Frontal cortex (tissue), 4 donors: ENCODE data around the gene FRZB. TPM values are rescaled to one million over a fixed set of nuclear protein-coding genes. Genes with fewer than 3 reads are reported as not detected.

Experiments used
- DNase-seq, 2 donors: peaks; one replicate each; pipeline ENCODE4 v3.0.0; 2012; ENCODE audit warnings: low spot score in 2 of 2
- FAIRE-seq: peaks from 2 replicates; lab custom pipeline; 2012; peaks lifted over from hg19 to GRCh38; lab: Jason Lieb, UNC
- total RNA-seq: library from RNA; depleted of rRNA; stranded (reverse); fragments of >200 nt; gene quantifications from one replicate; pipeline ENCODE4 v1.2.3, GENCODE V29; 2014
- donor health status: control.
- donor health status: control.
- donor health status: control.

The FRZB gene
- total RNA-seq, 1 donor from 2014 or later: 17.1 TPM

DNA sequence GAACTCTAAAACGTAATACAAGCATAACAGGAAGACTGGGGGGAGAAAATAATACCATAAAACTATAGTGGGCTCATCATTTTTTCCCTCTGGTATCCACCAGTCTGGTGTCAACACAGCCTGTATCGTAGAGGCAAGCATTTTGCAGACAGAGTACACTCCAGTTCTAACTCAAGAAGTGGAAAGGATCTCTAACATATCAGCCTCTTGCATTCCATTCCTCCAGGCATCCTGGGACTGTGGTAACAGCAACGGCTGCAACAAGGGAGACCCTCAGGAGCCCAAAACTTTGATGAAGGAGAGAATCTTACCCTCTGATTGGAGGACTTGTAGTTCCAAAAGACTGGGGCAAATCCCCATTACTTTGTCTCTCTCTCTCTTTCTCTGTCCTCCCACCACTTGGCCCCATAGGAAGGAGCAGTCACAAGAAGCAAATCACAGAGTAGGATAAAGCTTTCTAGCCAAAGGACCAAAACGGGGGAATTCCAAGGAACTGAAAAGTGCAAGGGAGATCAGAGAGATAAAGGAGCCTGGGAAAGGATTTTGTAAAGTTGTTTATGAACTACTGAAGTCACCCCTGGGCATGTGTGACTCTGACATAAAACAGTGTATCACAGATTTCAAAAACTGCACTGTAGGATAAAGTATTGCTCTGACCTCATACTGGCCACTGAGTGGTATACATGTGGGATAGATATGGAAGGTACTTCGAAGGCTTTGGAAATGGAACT is 11.9 kb downstream of the FRZB start:
- FAIRE-seq: no peak
- DNase-seq: no peak

- DNase-seq (no peak), FAIRE-seq (no peak)
Observed at GRCh38 chr2:182852801-182853200, 13.6 kb downstream of the FRZB start.

DNA sequence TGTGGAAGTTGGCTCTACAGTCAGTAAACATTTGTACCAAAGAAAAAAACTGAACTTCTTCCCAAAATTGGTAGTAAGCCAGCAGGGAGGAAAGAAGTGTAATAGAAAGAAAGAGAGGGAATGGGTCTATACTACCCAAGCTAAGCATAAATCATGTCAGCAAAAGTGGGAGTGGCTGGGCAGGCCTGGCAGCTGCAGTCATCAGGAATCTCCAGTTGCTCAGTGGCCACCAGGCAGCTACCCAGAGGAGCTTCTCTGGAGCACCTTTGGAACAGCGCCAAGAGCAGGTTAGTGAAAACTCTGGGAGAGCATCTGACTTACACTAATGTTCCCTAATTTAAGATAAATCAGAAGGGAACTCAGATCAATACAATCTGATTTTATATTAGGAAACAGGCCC is 14.3 kb downstream of the FRZB start:
- DNase-seq: no peak
- FAIRE-seq: no peak

- FAIRE-seq (no peak), DNase-seq (no peak)
Observed at GRCh38 chr2:182845794-182846417, 20.5 kb downstream of the FRZB start.

GRCh38 chr2:182836451-182836850 is 30.0 kb downstream of the FRZB start:
- DNase-seq (no peak), FAIRE-seq (no peak)

DNA sequence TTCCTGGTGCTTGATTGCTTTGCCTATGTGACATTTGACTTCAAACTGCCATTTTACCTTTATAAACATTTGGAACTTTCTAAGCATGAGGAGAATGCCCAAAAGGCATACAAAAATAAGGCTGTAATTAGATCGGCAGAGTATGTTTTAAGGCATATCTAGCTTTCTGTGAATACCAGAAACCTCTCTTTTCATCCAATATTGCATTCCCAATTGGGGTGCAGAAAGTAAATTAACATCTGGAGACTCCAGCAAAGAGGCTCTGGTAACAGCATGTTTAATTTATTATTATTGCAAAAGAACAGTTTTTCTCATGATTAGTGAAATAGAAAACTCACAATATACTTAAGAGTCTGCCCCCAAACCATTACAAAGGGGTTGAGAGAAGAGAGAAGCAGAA is 32.1 kb downstream of the FRZB start:
- DNase-seq (no peak), FAIRE-seq (no peak)

GRCh38 chr2:182833084-182833854 is 33.2 kb downstream of the FRZB start:
- no peak for DNase-seq
- FAIRE-seq: no peak

DNA sequence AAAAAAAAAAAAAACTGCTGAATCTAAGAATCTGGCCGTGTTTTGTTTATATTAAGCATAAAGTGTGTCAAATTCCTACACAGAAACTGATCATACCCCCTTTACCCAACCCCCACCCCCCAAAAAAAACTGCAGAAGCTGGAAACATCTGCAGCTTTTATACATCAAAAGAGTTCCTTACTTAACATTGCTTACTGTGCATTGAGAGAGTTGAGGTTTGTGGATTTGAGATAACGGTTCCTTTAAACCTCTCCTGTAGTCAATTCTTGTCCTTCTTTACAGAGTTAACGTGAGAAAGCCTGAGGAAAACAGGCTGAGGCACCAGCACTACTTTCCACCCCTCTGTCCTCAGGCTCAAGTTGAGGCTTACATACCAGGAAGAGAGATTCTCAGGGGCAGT is 34.5 kb downstream of the FRZB start:
- FAIRE-seq (no peak), DNase-seq (no peak)

DNA sequence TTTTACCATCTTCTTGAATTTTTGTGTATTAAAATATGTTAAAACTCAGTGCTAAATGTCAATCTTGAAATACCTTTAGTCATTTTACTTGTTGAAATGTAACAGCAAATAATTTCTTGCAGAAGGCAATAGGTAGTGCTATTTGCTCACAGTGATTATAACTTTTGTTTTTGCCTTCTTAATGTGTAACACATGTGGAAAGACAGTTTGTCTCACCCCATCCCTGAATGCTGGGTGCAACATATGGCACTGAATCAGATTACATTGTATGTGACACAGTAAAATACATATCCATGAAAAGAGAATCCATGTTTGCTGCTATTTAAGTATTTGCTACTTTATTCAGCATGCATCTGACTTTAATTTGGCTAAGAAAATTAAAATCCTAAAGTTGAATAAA is 35.3 kb downstream of the FRZB start:
- no peak for FAIRE-seq

DNA sequence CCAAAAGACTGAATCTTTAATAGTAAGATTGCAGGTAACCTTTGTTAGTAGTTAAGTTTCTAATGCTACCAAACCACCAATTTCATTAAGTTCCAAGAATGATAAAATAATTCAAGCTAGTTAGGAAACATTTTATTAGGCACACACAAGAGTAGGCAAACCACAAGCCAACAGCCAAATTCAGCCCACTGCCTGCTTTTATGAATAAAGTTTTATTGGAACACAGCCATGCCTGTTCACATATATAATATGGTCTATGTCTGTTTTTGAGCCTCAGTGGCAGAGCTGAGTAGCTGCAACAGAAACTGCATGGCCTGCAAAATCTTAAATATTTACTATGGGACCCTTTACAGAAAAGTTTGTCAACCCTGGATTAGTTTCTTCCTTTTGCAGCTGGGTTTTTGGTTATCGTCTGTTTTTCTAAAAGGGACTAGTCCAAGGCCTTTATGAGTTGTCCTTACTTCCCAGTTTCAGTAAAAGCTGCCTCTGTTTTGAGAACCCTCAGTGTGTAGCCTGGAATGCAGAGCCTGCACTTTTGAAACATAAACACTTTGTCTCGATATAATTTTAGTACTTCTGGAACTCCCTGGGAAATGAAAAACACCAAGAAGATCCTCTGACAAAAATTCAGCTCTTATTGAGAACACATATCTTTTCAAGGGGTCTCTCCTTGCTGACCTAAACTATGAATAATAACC is 39.1 kb downstream of the FRZB start:
- FAIRE-seq (no peak), DNase-seq (no peak)

More for the DNA sequence above, 35.3 kb downstream of the FRZB start:
- no peak for DNase-seq

GRCh38 chr2:182826496-182826895 is 39.9 kb downstream of the FRZB start:
- FAIRE-seq: no peak

DNA sequence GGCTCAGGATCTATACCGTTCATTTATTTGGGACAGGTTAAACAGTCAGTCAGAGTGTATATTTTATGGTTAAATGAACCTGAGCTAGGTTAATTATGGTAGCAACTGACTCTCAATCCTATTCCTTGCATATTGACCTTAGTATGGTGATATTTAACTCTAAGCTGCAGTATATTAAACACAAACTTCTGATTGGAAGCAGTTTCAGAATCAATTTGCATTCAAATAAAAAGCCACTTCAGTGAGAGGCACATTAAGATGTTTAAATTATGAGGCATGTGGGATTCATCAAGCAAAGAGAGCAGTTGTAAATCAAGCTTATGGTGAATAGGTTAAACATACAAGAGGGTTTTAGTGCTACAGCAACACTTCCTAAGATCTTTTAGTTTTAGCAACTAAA is 40.4 kb downstream of the FRZB start:
- no peak for DNase-seq
- no peak for FAIRE-seq

More at GRCh38 chr2:182826496-182826895, 39.9 kb downstream of the FRZB start:
- no peak for DNase-seq

DNA sequence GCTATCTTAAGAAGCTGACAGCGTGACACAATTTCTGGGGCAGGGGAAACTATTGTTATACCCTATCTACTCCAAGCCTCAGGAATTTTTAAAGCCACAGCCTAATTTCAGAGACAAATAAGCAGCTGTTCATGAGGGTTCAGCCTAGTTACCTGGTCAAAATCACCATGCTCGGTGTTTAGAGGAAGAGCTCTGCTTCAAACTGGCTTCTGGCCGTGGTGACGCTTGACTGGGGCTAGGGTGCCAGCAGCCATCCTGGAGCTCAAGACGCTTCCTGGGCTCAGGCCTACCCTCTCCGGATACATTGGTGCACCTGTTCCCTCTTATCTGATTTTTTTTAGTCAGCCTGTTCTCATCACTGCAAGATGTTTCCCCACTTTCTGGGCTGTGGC is 41.7 kb downstream of the FRZB start:
- no peak for FAIRE-seq
- no peak for DNase-seq

- no peak for DNase-seq
- FAIRE-seq: no peak
Observed at GRCh38 chr2:182824056-182824766, 42.2 kb downstream of the FRZB start.

GRCh38 chr2:182822733-182823132 is 43.7 kb downstream of the FRZB start:
- FAIRE-seq: no peak

DNA sequence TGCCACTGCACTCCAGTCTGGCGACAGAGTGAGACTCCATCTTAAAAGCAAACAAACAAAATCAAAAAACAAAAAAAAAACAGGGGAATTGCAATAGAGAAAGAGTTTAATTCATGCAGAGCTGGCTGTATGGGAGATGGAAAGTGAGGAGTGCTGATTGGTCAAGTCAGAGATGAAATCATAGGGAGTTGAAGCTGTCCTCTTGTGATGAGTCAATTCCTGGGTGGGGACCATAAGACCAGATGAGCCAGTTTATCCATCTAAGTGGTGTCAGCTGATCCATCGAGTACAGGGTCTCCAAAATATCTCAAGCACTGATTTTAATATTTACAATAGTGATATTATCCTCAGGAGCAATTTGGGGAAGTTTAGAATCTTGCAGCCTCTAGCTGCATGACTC is 45.3 kb downstream of the FRZB start:
- FAIRE-seq (no peak), DNase-seq (no peak)

More at GRCh38 chr2:182822733-182823132, 43.7 kb downstream of the FRZB start:
- DNase-seq: no peak

DNA sequence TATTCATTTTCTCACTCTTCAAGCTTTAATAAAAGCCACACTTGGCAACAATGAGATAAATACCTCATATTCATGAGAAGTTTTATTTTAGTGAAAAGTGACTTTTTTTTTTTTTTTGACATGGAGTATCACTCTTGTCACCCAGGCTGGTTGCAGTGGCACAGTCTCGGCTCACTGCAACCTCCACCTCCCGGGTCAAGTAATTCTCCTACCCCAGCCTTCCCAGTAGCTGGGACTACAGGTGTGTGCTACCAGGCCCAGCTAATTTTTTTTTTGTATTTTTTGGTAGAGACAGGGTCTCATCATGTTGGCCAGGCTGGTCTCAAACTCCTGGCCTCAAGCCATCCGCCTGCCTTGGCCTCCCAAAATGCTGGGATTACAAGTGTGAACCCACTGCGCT is 47.0 kb downstream of the FRZB start:
- no peak for FAIRE-seq

DNA sequence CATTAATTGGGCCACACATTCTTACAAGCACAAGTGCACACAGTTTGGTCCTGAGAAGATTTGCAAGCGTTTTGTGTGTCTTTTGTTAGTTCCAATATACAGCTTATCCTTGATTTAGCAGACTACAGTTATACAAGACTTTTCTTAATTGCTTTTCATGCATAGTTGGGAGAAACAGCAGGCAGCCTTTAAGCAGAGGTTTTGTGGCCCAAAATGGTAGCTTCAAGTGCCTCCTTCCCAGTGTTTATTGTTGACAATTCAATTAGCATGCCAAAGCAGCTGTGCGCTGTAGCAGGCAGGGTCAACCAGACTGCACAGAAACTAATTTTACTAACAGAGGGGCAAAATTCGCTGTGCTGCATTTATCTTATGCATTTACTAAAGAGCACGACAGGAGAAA is 47.5 kb downstream of the FRZB start:
- no peak for FAIRE-seq

More for the DNA sequence above, 47.0 kb downstream of the FRZB start:
- no peak for DNase-seq

GRCh38 chr2:182818501-182818900 is 47.9 kb downstream of the FRZB start:
- DNase-seq (no peak), FAIRE-seq (no peak)

More for the DNA sequence above, 47.5 kb downstream of the FRZB start:
- no peak for DNase-seq

- FAIRE-seq: no peak
- DNase-seq: no peak
Observed at GRCh38 chr2:182817558-182817957, 48.9 kb downstream of the FRZB start.
